ENCODE results near the gene ADCY3.
A peak's percentile ranks its signal among the peaks of the same experiment; 100 is the strongest.
"Not testable (repeated sequence)": the region's sequence is repeated elsewhere in the genome, so short reads cannot be mapped to it uniquely, and the experiment has no call there.

Gene ADCY3

DNA sequence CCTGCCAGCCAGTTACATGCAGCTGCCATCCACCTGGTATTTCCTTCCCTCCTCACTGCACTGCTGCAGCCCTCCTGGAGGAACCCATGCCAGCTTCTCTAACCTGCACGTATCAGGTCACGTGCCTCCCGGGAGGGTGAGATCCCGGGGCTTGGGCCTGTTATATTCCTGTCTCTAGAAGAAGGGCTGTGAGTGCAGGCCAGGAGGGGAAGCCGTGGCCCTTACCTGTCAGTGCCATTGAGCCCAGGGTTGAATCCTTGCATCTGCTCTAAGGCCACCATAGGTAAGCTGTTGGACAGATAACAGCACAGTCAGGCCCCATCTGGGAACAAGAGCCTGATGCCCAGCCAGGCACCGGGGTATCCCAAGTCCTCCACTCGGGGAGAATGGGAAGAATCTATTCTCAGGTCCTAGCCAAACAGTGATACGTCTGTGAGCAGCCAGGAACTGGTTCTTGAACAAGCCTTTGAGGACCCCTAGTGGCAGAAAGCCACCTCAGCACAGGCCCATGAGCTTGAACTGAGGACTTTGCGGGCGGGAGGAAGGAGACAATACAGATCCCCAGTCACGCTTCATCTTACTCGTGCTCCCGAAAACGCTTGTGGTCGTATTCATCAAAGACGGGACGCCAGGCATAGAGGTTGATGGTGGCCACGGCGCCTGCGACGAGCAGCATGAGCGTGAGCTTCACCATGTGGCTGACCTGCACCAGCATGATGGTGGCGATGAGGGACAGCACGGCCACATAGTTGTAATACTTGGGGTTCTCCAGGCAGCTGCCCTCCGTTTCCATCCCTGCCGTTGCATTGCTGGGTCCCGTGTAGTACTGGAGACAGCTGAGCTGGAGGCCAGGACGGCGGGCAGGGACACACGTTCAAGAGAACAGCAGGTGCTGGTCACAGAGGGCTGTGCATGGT lies 92.5 kb downstream of the ADCY3 start:
- DNase-seq = peak; percentile 51

DNA sequence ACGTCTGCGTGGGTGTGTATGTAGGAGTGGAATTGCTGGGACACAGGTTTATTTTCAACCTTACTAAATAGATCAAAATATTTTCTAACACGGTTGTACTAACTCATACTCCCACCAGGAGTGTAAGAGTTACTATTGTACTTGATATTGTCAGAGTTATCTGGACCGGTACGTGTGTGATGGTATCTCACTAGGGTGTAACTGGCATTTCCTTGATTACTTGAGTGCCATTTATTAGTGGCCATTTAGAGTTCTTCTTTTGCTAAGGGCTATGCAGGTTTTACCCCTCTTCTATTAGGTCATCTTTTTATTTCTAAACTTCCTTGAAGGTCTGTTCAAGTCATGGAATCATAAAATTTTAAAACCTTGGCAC lies 93.3 kb downstream of the ADCY3 start:
- DNase-seq = no peak

- no peak for DNase-seq
These were observed 93.9 kb downstream of the ADCY3 start for GRCh38 chr2:24825883-24826772.

- no peak for DNase-seq
These were observed 94.8 kb downstream of the ADCY3 start for GRCh38 chr2:24824966-24825882.

GRCh38 chr2:24824071-24824588 lies 95.9 kb downstream of the ADCY3 start:
- DNase-seq = no peak

DNA sequence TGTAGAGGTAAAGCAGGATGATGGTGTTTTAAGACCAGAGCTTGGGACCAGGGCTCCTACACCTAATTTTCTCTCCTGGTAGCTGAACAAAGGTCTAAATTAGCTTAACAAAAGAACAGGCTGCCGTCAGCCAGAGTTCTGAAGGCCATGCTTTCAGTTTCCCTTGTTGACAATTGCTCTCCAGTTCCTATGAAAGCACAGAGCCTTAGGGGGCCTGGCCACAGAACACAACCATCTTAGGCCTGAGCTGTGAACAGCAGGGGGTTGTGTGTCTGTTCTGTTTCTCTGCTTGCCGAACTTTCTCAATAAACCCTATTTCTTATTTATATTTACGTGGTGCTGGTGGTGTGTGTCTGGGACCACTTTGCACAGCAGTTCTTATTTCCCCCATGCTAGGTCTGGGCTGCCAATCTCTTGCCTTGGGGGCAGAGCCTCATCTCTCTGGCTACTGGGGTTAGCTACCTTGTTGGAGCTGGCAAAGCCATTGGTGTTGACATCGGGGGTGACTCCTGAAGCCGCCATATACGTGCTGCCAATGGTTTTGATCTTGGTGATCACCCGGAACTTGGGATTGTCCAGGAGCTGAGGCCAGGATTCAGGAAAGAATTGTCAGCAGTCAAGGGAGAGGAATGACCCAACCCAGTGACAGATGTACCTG lies 97.9 kb downstream of the ADCY3 start:
- DNase-seq = no peak

- DNase-seq = no peak
These were observed 98.6 kb downstream of the ADCY3 start for GRCh38 chr2:24821433-24821891.

DNA sequence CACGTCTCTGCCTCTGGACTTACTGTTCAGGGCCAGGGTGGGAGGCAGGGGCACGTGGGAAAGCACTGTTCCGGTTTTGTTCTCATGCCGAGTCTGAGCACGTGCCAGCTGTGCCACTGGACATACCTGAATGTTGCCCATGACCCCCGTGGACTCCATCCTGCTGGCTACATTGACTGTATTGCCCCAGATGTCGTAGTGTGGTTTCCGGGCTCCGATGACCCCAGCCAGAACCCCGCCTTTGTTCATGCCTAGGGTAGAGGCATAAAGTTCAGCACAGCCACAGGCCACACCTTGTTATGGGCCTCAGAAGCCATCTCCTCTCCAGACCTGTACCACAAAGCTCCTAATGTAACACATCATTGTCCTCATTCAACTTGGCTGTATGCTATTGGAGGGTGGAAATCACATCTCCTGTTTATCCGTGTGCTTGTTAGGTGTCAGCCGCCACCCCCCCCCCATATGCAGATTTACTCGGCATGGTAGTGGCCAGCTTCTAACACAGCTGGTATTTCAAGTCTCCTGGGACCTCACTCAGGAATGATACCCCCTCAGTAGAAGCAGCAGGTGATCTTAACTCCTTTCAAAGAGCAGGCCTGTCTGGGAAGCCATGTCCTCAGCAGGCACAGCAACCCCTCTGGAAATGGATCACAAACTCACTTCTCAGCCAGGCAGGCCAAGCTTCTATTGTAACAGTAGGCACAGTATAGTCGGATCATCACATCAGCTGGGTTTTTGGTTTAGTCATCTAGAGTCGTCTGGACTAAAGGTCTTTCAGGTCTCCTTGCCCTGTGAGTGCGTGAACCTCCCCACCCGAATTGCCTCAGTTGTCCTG lies 99.2 kb downstream of the ADCY3 start:
- no peak for DNase-seq

DNA sequence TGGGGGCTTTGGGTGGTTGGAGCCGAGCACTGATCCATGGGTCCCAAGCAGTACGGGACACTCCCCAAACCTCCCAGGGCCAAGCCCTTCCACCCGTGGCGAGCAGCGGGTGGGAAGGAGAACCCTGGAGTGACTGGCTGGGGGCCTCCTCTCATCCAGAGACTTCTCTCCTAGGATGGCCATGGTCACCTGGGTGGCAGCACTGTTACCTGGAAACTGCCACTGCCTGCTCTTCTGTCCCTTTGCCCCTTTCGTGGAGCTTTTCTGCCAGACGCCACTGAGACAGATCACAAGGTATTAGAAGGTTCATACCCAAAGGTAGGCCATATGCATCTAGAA lies 99.9 kb downstream of the ADCY3 start:
- DNase-seq = no peak

DNA sequence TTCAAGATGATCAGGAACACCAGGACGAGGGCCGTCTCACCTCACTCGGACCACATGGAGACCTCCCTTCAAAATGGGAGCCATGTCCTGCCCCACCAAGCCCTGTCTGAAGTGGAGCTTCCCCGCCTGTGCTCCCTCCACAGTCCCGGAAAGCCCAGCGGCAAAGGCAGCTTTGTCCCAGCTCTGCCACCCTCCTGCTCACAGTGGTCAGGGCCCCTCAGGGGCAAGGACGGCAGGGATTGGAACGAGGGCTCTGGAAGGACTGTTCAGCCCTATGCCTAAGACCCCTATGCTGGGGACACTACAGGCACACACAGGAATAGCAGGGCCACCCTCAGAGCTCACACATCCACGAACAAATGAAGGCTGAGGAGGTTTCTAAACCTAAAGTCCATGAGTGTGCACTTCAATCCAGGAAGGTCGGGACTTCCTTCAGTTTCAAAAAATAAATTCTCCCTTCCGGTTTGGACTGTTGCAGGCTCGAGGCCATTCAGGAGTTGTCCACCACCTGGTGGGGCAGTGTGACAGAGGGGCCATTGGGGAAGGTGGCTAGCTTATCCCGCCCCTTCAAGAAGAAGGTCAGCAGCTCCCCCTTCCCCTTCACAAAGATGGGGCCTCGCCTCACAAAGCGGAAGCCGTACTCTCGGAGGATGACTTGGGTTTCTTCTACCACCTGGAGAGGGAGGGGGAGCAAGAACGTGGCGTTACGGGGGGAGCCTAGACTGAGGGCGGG lies 100.4 kb downstream of the ADCY3 start:
- no peak for DNase-seq

- DNase-seq = no peak
These were observed 101.3 kb downstream of the ADCY3 start for GRCh38 chr2:24818721-24819167.

GRCh38 chr2:24816884-24817283 lies 103.2 kb downstream of the ADCY3 start:
- DNase-seq = no peak

DNA sequence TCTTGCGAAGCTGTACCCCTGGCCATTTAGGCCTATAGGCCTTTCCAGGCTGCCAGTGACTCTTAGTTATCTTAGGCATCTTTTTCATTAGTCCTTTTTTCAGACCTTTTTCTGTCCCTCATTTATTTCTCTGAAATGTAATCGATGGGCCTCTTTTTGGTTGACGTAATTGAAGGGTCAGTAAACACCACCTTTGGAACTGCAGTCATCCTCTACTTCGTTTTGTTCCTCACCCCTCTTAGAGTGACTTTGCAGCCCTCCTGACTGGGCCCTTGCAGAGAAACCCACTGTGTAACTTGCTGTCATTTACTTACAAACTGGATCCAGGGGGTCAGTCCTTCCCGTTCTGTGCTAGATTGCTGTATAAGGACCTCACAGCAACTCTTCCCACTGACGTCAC lies 103.6 kb downstream of the ADCY3 start:
- no peak for DNase-seq

DNA sequence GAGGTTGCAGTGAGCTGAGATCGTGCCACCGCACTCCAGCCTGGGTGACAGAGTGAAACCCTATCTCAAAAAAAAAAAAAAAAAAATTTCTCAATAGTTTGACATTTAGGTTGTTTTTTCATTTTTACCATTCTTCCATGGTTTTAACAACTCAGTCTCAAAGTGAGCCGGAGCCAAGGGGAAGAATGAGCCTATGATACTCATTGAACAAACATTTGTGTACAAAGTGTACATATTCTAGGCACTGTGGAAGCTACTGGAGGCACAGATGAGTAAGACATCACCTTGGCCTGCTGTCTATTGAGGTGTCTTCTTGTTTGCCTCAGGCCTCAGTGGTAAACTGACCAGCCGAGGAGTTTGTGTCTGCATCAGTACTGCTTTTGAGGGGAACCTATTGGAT lies 104.9 kb downstream of the ADCY3 start:
- DNase-seq = no peak

DNA sequence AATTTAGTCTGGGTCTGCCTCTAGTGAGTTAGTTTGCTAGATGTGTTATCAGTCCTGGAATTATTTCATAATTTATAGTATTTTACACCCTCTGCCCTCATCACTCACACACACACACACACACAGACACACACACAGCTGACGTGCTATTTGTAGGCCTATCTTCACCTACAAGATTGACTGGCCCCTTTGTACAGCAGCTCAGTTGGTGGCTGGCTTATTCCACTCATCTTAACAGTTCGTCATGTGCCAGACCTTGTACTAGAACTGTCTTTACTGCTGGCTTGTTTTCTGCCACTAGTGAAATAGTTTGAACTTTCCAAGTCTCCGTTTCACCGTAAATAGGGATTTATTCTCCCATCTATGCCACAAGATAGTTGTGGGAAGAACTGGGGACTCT lies 105.5 kb downstream of the ADCY3 start:
- no peak for DNase-seq

DNA sequence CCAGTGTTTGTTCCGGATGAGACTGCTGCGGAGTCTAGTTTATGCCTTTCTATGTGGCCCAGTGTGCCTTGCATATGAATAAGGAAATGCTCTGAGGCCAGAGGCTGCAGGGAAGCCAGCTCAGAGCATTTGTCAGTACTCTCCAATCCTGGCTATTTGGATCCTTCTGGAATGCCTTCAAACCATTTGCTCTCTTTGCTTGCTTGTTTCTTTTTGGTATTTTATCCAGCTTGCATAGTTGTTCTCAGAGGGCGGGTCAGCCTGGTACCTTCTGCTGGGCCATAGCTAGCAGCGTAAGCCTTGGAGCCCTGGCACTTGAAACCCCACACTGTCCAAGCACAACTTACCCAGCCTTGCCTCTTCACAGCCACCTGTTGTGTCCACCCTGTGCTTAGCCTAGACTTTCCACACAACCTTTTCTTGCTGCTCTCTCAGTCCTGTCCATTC lies 106.3 kb downstream of the ADCY3 start:
- no peak for DNase-seq

DNA sequence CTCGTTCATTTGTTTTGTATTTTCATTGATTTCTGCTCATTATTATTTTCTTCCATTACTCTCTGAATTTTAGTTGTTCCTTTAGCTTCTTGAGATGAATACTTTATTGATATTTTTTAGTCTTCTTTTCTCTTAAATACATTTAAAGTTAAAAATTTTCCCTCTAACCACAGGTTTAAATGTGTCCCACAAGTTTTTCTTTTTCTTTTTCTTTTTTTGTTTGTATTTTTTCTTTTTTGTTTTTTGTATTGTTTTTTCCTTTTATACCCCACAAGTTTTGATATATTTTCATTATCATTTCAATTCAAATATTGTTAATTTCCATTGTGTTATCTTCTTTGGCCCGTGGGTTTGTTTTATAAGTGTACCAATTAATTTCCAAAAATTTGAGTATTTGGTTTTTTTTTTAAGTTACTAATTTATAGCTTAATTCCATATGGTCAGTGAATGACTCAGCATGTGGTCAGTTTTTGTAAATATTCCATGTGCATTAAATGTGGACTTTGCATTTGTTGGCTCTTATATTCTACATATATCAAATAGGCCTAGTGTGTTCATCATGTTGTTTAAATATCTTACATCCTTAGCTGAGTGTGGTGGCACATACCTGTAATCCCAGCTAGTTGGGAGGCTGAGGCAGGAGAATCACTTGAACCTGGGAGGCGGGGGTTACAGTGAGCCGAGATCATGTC lies 110.6 kb downstream of the ADCY3 start:
- no peak for DNase-seq

DNA sequence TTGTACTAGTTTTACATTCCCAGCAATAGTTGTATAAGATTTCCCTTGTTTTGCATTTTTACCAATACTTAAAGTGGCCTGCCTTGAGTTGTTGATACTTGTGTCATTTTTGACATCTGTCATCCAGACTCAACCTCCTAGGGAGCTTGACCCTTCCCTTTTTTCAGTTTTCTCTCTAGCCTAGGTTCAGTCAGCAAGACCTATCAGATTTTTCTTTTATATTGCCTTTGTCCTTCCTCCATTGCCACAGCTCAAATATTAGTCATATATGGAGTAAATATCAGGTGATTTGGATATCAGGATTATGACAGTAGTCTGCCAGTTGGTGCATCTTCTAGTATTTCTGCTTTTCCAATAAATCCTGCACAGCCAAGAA lies 113.4 kb downstream of the ADCY3 start:
- DNase-seq = no peak

- DNase-seq = not testable (repeated sequence)
These were observed 114.0 kb downstream of the ADCY3 start for GRCh38 chr2:24805811-24806660.
